Measurements from ENCODE around the gene POMGNT1. TPM values are rescaled to one million over a fixed set of nuclear protein-coding genes. Genes with fewer than 3 reads are reported as not detected.
A peak's percentile ranks its signal among the peaks of the same experiment; 100 is the strongest.

The POMGNT1 gene
- total and polyA plus RNA-seq, 2 of the 13 experiments (the other 11 are each of a cell fraction or from before 2014, with no cell fraction given), result 33.9 to 46.8 TPM

- TF ChIP-seq, protein P1, sequence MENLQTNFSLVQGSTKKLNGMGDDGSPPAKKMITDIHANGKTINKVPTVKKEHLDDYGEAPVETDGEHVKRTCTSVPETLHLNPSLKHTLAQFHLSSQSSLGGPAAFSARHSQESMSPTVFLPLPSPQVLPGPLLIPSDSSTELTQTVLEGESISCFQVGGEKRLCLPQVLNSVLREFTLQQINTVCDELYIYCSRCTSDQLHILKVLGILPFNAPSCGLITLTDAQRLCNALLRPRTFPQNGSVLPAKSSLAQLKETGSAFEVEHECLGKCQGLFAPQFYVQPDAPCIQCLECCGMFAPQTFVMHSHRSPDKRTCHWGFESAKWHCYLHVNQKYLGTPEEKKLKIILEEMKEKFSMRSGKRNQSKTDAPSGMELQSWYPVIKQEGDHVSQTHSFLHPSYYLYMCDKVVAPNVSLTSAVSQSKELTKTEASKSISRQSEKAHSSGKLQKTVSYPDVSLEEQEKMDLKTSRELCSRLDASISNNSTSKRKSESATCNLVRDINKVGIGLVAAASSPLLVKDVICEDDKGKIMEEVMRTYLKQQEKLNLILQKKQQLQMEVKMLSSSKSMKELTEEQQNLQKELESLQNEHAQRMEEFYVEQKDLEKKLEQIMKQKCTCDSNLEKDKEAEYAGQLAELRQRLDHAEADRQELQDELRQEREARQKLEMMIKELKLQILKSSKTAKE (CRISPR knock-in tag; IDR thresholded peaks at IDR 0.05; ENCODE audit: borderline replicate concordance), result no peak
- TF ChIP-seq ZBTB42 (CRISPR knock-in tag; IDR thresholded peaks at IDR 0.05) (no peak), SNRNP70 (IDR thresholded peaks at IDR 0.05; ENCODE audit: low read depth, low read length) (no peak), HHEX (CRISPR knock-in tag; IDR thresholded peaks at IDR 0.05) (no peak), RAD51 (IDR thresholded peaks at IDR 0.05; ENCODE audit: borderline replicate concordance) (no peak), ZNF761 (CRISPR knock-in tag; conservative IDR thresholded peaks at IDR 0.05) (no peak), ZNF563 (CRISPR knock-in tag; IDR thresholded peaks at IDR 0.05) (no peak), ZNF598 (CRISPR knock-in tag; IDR thresholded peaks at IDR 0.05; ENCODE audit: borderline replicate concordance) (no peak), ZSCAN12 (CRISPR knock-in tag; IDR thresholded peaks at IDR 0.05) (no peak), PAX8 (CRISPR knock-in tag; IDR thresholded peaks at IDR 0.05; ENCODE audit: borderline replicate concordance) (0 out of 2 replicates have a peak, but pooled peaks have one; percentile 51), ZNF878 (CRISPR knock-in tag; IDR thresholded peaks at IDR 0.05) (0 out of 2 replicates have a peak, but pooled peaks have one; percentile 8), ZNF331 (CRISPR knock-in tag; IDR thresholded peaks at IDR 0.05) (0 out of 2 replicates have a peak, but pooled peaks have one; percentile 15), RFXAP (CRISPR knock-in tag; IDR thresholded peaks at IDR 0.05; ENCODE audit: borderline replicate concordance) (no peak), ZNF639 (CRISPR knock-in tag; conservative IDR thresholded peaks at IDR 0.05) (no peak), MTF1 (CRISPR knock-in tag; IDR thresholded peaks at IDR 0.05) (no peak), ZNF337 (CRISPR knock-in tag; IDR thresholded peaks at IDR 0.05; ENCODE audit: borderline replicate concordance, low read depth) (no peak), PHB2 (IDR thresholded peaks at IDR 0.05; ENCODE audit: partially characterized antibody) (no peak), SIX1 (CRISPR knock-in tag; IDR thresholded peaks at IDR 0.05; ENCODE audit: borderline replicate concordance) (no peak), PAF1 (CRISPR knock-in tag; IDR thresholded peaks at IDR 0.05) (no peak), ZNF260 (CRISPR knock-in tag; IDR thresholded peaks at IDR 0.05; ENCODE audit: borderline replicate concordance, low read depth) (no peak), TARDBP (CRISPR knock-in tag; IDR thresholded peaks at IDR 0.05) (peak; percentile 31), ZBTB20 (CRISPR knock-in tag; IDR thresholded peaks at IDR 0.05; ENCODE audit: borderline replicate concordance, low read depth) (no peak)
- TF ChIP-seq, protein P2, sequence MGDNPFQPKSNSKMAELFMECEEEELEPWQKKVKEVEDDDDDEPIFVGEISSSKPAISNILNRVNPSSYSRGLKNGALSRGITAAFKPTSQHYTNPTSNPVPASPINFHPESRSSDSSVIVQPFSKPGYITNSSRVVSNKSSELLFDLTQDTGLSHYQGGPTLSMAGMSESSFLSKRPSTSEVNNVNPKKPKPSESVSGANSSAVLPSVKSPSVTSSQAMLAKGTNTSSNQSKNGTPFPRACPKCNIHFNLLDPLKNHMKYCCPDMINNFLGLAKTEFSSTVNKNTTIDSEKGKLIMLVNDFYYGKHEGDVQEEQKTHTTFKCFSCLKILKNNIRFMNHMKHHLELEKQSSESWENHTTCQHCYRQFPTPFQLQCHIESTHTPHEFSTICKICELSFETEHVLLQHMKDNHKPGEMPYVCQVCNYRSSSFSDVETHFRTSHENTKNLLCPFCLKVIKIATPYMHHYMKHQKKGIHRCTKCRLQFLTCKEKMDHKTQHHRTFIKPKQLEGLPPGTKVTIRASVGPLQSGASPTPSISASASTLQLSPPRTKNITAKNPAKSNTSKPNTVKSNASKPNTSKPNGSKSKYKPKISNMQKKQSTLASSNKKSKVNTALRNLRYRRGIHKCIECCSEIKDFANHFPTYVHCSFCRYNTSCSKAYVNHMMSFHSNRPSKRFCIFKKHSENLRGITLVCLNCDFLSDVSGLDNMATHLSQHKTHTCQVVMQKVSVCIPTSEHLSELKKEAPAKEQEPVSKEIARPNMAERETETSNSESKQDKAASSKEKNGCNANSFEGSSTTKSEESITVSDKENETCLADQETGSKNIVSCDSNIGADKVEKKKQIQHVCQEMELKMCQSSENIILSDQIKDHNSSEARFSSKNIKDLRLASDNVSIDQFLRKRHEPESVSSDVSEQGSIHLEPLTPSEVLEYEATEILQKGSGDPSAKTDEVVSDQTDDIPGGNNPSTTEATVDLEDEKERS (CRISPR knock-in tag; IDR thresholded peaks at IDR 0.05), result no peak
- TF ChIP-seq, protein P3, sequence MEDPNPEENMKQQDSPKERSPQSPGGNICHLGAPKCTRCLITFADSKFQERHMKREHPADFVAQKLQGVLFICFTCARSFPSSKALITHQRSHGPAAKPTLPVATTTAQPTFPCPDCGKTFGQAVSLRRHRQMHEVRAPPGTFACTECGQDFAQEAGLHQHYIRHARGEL (CRISPR knock-in tag; IDR thresholded peaks at IDR 0.05), result no peak
Measured at GRCh38 chr1:46246548-46247435, 48.6 kb upstream of the POMGNT1 start (continued).

All from HepG2 (cell line).